T1000 (cell line): Measurements from ENCODE around the gene KLHL30.

ENCODE experiments used
- DNase-seq: peaks from one replicate; lab custom pipeline; 2025; ENCODE audit warnings: mixed read lengths; lab: John Stamatoyannopoulos, UW

KLHL30 gene

GRCh38 chr2:238148981-238149380 lies 10.5 kb downstream of the KLHL30 start:
- no peak for DNase-seq

DNA sequence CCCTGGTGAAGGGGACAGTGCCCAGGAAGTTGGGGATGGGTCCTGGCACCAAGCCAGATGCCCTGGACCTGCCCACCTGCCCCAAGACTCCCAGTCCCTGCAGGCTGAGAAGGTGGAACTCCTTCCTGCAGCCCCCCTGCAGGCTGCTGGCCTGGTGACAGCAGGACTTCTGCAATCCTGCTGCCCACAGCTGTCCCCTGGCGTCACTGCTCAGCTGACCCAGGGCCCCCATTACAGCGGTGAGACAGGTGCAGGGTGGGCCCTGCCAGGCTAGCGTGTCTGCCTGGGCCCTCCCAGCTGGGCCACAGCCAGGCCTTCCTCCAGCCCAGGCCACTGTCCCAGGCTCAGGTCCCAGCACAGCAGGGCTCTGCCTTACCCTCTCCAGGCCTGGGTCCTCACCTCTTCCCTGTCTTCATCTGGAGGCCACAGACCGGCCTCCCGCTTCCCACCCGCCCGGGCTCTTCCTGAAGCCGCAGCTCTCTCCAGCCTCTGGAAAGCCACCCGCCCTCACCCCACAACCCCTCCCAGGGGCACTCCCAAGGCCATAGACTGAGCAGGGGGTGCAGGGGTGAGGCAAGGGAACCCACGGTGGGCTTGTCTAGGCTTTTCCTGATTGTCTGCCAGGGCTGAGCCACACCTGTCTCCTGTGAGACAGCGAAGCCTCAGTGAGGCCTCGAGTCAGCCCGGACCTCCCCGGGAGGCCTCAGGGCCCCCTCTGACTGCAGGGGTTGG lies 11.5 kb downstream of the KLHL30 start:
- DNase-seq = no peak

GRCh38 chr2:238150686-238151085 lies 12.2 kb downstream of the KLHL30 start:
- DNase-seq = no peak

DNA sequence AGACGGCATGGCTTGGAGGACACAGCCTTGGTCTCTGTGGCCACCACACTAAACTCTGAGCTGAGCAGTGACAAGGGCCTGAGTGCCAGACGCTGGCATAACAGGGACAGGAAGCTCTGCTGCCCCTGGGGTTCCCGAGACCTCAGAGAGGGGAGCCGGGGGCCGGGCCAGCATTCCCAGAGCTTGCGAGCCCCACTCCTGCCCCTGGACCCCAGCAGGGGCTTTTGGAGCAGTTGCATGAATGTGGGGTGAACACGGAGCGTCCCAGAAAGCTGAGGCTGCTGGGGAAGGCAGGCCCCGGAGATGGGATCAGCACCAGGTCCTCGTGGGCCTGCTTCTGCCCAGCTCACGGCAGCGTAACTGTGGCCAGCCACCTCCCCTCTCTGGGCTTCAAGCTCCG lies 12.7 kb downstream of the KLHL30 start:
- no peak for DNase-seq

DNA sequence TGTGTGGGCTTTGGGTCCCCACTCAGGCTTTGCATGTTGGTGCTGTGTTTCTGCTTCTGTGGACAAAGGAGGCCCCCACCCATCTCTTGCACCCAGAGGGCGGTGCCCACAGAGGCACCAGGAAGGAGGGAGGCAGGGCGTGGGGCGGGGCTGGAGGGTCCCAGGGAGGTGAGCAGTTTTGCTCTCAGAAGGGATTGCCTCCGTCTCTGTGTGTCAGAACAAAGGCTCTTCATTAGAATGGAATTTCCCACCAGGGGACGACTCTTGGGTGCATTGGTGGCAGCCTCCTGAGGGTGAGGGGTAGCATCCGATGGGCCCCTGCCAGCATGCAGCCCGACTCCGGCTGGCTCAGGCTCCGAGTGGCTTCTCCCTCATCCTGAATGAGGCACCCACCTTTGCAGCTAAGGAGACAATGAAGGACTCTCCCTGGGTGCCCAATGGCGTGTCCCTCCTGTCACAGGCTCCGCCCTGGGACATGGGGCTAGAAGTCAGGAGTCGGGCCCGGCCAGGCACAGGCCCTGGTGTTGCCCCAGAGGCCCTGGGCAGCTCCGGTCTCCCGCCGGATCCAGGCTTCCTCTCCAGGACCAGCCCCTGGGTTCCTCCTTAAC lies 13.3 kb downstream of the KLHL30 start:
- no peak for DNase-seq

DNA sequence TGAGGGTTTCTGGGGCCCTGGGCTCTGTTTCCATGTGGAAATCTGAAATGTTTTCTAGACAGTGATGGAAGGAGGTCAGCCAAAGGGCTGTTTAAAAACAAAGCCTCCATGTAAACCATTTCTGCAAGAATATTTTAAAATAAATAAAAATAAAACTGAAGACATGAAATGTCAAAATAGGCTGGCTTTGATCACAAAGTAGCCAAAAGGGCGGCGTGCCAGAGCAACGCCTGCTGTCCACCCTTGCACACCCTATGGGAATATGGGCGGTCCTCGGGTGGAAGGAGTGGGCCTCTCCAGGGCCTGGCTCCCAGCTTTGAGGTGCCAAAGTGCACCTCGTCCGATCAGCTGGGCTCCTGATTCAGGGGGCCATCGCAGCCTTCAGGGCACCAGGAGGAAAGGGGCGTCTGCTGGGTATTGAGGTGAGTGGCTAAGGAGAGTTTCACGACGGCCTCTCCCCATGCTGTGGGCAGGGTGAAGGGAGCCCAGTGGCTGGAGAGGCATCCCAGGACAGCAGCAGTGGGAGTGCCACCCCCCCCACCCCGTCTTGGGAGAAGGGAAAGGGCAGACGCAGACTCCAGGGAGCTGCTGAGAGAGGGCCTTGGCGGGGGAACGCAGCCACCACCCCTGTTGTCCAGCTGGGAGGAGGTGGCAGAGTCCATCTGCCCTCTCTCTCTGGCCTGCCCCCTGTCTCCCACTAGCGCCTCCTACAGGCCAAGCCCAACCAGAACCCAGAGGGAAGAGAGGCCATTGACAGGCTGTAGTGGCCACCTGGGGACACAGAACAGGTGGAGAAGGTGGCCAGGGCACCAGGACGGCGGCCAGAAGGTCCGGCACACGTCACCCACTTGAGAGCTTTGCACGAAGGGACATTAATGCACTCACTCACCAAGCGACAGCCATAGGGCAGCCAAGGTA lies 14.6 kb downstream of the KLHL30 start:
- DNase-seq = no peak

DNA sequence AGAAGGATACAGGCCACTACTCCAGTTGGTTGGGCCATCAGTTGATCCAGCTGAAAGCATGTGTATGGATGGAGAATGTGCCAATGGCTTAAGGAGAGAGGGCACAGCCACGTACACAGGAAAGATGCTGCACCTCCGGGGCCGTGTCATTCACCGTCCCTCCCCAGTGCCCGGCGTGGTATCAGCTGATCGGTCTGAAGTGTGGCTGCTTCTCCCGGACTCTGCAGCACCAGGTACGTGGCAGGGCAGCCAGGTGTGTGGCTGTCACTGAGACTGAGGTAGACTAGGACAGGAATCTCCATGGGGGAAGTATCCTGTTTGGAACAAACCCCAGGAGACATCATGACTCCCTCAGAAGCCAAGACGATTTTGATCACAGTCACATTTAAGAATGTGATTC lies 16.1 kb downstream of the KLHL30 start:
- no peak for DNase-seq

DNA sequence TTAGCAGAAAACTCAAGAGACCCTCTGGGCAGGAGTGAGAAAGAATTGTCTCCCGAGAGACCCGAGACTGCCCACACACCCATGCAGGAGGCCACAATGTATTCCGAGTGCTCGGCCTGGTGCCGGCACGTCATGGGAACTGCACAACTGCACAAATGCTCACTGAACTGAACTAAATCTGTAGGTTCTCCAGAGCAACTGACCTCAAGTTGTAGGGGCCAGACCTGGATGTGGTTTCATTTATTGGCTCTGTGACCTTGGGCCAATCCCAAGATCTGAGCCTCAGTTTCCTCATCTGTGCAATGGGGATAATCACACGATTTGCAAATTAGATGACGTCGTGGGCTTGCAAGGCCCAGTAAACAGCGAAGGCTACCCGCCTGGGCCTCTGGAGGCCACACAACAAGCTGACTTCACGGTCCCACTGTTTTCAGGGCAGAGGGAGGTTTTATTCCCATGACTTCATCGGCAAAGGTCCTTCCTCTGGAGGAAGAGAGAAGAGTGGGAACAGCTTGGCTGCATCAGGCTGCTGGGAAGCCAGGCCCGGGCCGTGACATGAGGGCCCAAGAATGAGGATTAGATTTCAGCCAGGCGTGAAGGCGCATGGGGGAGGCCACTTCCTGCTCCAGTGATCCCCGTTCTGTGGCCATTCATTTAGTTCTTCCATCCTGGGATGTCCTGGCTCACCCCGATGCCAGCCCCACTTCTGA lies 16.7 kb downstream of the KLHL30 start:
- DNase-seq = no peak

DNA sequence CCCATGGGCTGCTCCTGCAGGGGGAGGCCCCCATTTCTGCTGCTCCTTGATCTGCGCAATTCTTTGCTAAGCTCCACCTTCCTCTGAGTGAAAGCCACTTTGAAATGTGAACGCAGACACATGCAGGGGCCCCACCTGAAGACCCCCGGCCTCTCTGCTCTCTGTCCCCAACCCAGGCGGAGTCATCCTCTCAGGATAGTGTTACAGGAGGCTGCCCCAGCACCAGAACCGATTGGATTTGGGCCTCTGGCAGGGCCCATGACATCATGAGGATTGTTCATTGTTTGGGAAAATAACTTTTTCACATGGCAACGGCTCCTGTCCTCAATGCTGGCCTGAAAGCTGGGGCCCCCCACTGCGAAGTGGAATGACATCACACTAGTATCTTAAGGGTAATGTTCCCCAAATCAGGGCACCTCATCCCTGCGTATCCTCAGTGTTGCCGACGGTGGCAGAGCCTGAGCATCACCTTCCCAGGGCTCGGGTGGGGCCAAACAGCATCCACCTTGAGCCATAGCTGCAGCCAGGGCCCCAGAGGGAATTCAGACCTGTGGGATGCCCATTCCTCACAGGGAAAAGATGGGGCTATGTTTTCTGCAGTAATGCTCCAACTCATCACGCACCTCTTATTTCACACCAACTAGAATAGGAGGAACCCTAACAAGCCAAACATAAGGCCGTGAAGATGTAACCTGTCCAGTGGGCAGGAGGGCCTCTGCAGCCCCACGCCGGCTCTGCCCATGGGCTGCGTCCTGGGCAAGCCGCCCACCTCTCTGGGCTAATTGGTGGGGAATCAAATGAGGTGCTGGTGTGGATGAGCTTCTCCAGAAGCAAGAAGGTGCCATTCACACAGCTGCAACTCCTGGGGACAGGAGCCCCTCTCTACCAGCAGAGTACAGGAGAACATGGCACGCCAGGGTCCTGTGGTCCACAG lies 17.6 kb downstream of the KLHL30 start:
- DNase-seq = no peak

DNA sequence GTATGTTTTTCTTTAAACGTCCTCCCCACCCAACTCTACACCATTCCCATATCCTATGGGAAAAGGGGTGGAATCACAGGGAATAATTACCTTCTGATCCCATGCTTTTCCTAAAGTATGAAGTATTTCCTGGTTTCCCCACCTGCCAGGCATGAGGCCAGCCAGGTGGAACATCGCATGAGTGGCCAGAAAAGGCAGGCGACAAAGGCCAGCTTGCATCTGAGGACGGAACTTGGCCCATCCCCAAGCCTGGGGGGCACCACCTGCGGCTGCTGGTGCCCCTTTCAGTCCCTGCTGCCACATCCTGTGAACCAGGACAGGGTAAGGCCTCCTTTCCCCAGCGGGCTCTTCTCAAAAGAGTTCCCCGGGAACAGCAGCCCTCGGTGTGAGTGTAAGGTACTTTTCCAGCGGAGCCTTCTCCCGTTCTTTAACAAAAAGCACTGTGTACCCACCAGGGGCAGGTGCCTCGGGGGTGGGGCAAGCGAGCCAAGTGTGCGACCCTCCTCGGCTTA lies 19.1 kb downstream of the KLHL30 start:
- DNase-seq = no peak

DNA sequence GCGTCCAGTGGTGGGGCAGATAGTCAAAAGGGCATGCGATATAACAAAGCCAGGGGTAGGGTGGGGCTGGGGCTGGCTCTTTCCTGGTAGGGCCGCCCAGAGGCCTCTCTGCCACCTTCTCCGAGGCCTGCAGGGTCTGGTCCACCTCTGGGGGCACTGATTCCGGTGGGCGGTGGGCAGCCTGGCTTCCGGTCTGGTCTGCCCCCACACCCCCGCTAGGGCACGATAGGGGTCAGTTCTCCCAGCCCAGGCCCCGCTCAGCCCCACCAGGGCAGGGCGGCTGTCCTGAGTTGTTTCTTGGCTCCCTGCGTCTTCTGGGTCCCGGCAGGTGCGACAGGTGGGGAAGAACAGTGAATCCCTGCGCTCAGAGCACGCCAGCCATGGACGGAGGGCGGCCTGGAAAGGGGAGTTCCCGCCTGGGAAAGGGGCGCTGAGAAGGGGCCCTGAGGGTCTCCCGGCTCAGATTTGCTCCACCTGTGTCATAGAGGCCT lies 19.6 kb downstream of the KLHL30 start:
- DNase-seq = no peak

- DNase-seq = peak; percentile 30
Observed at GRCh38 chr2:238158509-238159070, 20.1 kb downstream of the KLHL30 start, which contains the start of gene ERFE. TSS of gene ERFE (plus strand) at chr2:238158970. CDS start at chr2:238159008, 38 bp downstream.

DNA sequence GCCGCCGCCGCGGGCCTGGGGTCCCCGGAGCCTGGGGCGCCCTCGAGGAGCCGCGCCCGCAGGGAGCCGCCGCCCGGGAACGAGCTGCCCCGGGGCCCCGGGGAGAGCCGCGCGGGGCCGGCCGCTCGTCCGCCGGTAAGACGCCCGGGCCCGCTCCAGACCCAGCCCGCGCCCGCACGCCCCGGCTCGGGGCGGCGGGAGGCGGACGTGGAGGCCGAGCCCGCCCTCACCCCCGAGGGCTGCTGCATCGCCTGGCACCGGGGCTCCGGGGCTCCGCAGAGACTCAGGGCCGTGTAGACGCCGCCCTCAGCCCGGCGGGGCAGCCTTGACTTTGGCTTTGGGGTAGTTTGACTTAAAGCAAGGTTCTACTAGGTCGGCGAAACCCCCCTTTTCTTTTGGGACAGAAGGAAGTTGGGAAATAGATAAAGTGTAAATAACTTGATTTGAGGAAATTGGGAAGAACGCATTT lies 20.6 kb downstream of the KLHL30 start:
- DNase-seq = no peak

DNA sequence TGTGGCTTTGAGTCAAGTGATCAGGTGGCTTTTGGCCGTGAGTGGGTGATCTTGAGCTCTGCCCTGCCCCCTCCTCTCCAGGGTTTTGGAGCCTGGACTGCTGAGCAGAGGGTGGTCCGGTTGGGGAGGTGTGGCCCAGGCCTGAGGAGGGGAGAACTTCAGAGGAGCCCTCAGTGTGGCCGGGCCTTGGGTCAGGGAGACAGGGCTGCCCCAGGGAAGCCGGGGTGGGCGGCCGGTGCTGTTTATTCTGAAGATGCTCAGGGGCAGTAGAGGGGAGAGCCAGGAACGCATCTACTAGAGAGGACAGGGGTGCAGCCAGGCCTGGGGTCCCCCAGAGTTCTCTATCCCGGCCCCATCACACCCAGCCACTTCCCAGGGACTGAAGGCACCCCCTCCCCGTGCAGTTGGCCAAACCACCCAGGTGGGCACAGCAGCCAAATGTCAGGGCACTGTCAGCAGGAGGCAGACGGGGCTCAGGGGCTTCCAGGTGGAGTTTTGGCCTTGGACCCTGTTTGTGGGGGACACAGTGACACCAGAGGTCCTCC lies 21.3 kb downstream of the KLHL30 start:
- DNase-seq = no peak

GRCh38 chr2:238160206-238161129 lies 22.0 kb downstream of the KLHL30 start:
- DNase-seq = no peak

- no peak for DNase-seq
Observed at GRCh38 chr2:238161291-238162051, 23.0 kb downstream of the KLHL30 start.

DNA sequence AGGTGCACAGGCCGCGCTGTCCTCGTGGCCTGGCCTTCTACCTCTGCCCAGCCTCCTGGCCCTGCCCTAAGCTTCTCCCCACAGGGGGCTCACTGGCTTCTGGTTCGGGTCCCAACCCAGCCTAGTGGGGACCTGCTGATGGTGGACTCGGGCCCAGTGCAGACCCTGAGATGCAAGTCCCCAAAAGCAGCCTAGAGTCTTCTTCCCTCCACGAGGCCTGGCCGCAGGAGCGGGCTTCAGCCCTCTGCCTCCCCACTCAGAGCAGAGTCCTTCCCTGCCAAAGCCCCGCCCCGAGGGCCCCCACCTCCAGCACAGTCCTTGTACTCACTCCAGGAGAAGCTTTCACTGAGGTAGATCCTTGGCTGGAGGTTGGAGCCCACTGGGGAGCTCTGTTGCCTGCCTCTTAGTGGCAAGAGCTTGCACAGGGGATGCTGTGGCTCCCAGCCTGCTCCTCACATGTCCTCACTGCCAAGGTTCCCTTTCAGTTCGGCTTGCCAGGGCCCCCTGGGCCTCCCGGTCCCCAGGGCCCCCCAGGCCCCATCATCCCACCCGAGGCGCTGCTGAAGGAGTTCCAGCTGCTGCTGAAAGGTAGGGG lies 23.9 kb downstream of the KLHL30 start:
- DNase-seq = no peak
